Type B pancreatic cell (in vitro differentiated cells): ENCODE measurements around the gene ELOVL5. TPM values are rescaled to one million over a fixed set of nuclear protein-coding genes. Genes with fewer than 3 reads are reported as not detected.
A peak's percentile ranks its signal among the peaks of the same experiment; 100 is the strongest.

Experiments
- DNase-seq: peaks from one replicate; pipeline ENCODE4 v3.0.0; 2021; ENCODE audit warnings: mixed read lengths; ENCODE audit not compliant: unreplicated experiment; ENCODE audit errors: extremely low spot score
- H3K27ac Mint-ChIP-seq: 2 replicates; pipeline ENCODE4 v1.8.0; 2021; ENCODE audit warnings: mild to moderate bottlenecking, mixed read lengths
- H3K27me3 Mint-ChIP-seq: 2 replicates; pipeline ENCODE4 v1.8.0; 2021; ENCODE audit warnings: mixed read lengths
- H3K36me3 Mint-ChIP-seq: 2 replicates; pipeline ENCODE4 v1.8.0; 2021; ENCODE audit warnings: mixed read lengths
- H3K4me1 Mint-ChIP-seq: one replicate; pipeline ENCODE4 v1.8.0; 2021; ENCODE audit warnings: mixed read lengths; ENCODE audit not compliant: unreplicated experiment
- H3K4me3 Mint-ChIP-seq: 2 replicates; pipeline ENCODE4 v1.8.0; 2021; ENCODE audit warnings: mild to moderate bottlenecking, mixed read lengths
- H3K9me3 Mint-ChIP-seq: 2 replicates; pipeline ENCODE4 v1.8.0; 2021; ENCODE audit warnings: mixed read lengths
- total RNA-seq: library from RNA; stranded (reverse); gene quantifications from 2 replicates; pipeline ENCODE4 v1.2.1, GENCODE V29; 2021; ENCODE audit warnings: low replicate concordance
- TF ChIP-seq, protein P1 (sequence below): fragments of 200-600 bp; sonication (generic); conservative IDR thresholded peaks from 2 replicates; pipeline ENCODE4 v1.5.0; 2021; ENCODE audit warnings: antibody characterized with exemption, mild to moderate bottlenecking

ELOVL5 gene
- total RNA-seq, 1 donor from 2014 or later = 103 TPM

DNA sequence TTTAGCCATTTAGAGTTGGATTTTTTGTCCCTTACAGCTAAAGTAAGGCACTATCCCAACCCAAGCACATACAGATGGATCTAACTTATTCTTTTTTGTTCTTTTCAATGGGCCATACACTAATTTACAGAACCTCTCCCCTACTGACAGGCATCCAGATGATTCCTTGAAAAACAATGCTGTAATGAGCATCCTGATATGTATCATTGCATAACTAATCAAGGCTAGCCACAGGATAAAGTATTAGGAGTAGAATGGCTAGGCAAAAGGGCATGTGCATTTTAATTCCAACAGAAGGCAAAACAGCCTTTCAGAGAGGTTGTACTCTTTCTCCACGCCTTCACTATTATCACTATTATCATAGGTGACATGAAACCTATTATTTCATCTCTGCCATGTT is 54.1 kb downstream of the ELOVL5 start:
- Mint-ChIP-seq H3K4me3 (no peak overlapping the region), H3K4me1 (peaks cover 25% of the 10 kb centered on the region)

DNA sequence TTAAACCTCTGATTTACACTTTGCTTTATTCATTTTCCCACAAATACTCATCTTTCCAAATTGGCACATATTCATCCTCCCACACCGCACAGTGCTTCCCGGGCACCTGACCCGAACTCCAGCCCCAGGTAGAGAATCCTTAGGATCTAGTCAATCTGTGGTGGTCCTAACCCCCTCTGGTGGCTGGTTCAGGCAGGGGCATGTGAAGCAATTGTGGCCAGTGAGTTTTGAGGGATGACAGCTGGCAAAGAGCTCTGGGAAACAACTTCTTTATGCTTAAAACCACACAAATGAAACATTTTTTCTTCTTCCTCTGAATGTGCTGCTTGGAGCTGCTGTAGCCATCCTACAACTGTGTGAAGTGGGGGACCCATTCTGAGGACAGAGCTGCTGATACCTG is 54.7 kb downstream of the ELOVL5 start:
- H3K9me3 Mint-ChIP-seq = no peaks in the 10 kb centered on the region
- H3K27ac Mint-ChIP-seq = peak overlapping the region; percentile 79
- TF ChIP-seq, protein P1, sequence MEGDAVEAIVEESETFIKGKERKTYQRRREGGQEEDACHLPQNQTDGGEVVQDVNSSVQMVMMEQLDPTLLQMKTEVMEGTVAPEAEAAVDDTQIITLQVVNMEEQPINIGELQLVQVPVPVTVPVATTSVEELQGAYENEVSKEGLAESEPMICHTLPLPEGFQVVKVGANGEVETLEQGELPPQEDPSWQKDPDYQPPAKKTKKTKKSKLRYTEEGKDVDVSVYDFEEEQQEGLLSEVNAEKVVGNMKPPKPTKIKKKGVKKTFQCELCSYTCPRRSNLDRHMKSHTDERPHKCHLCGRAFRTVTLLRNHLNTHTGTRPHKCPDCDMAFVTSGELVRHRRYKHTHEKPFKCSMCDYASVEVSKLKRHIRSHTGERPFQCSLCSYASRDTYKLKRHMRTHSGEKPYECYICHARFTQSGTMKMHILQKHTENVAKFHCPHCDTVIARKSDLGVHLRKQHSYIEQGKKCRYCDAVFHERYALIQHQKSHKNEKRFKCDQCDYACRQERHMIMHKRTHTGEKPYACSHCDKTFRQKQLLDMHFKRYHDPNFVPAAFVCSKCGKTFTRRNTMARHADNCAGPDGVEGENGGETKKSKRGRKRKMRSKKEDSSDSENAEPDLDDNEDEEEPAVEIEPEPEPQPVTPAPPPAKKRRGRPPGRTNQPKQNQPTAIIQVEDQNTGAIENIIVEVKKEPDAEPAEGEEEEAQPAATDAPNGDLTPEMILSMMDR = peak; percentile 82
- peak overlapping the region; percentile 40 for H3K4me3 Mint-ChIP-seq
- H3K27me3 Mint-ChIP-seq = no peaks in the 10 kb centered on the region
- no peak for DNase-seq
- peaks cover 20% of the 10 kb centered on the region for H3K4me1 Mint-ChIP-seq
- peaks cover 25% of the 10 kb centered on the region for H3K36me3 Mint-ChIP-seq

More for the DNA sequence above, 54.1 kb downstream of the ELOVL5 start:
- peaks cover 25% of the 10 kb centered on the region for H3K36me3 Mint-ChIP-seq
- no peak for DNase-seq
- TF ChIP-seq, protein P1 = no peak
- no peaks in the 10 kb centered on the region for H3K27me3 Mint-ChIP-seq
- H3K9me3 Mint-ChIP-seq = no peaks in the 10 kb centered on the region
- no peak overlapping the region for H3K27ac Mint-ChIP-seq

DNA sequence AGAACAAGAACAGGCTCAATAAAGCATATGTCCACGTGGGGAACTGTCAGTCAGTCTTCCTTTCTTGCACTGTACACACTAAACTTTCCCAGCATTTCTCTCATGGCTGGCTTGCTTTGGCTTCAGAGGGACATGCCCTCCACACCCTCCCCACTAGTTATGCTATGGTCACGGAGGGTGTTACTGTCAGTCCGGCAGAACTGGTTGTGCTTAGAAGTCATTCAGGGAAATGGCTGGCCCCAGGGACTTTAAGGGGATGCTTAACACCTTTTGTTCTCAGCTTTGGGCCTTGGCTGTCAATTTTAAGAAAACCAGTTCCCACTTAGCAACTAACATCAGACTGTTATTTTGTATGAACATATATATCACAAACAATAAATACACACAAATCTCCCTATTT is 55.1 kb downstream of the ELOVL5 start:
- Mint-ChIP-seq H3K27me3 (no peaks in the 10 kb centered on the region), H3K4me1 (peaks cover 17% of the 10 kb centered on the region), H3K36me3 (peaks cover 25% of the 10 kb centered on the region), H3K4me3 (peak overlapping the region; percentile 19), H3K27ac (peak overlapping the region; percentile 79), H3K9me3 (no peaks in the 10 kb centered on the region)
- TF ChIP-seq, protein P1 = no peak
- DNase-seq = no peak

DNA sequence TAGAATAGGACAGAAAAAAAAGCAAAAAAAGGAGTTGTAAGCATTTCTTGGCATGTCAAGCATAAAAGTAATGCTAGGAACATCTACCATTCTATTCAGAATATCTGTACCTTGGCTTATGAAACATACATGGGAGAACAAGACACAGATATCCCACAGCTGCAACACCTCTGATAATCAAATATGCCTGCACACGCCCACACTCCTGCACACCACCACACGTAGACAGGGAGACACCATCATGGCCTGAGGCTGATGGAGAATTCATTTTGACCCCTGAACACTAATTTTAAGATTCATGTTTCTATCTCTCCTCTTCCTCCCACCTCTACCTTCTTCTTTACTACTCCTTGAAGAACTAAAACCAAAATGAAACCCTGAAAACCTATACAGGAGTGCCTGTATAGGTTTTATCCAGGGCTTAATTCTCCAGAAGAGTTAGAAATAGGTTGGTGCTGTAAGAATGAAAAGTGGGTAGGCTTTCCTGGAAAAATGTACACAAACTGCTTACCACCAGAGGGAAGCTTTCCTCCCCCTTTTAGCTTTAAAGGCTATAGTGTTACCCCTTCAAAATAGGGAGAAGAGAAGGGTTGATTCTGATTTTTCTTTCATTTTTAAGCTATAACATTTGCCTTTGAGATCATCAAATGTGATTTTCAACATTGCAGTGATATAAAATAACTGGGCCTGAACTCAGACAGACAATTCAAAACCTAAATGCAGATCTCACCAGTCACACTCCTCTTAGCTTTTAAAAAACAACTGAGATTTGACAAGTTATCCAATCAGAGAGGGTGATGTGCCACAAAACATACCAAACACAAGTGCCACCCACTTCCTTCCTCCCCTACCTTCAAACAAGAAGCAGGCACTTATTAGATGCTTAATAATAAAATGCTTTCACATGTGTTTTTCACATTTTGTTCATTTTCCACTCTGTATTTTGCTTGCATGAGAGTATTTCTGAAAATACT is 57.9 kb downstream of the ELOVL5 start:
- H3K4me1 Mint-ChIP-seq = peaks cover 19% of the 10 kb centered on the region
- no peak for DNase-seq
- TF ChIP-seq, protein P1 = no peak
- peaks cover 35% of the 10 kb centered on the region for H3K36me3 Mint-ChIP-seq
- no peak overlapping the region for H3K4me3 Mint-ChIP-seq
- no peak overlapping the region for H3K27ac Mint-ChIP-seq
- H3K27me3 Mint-ChIP-seq = no peaks in the 10 kb centered on the region
- no peaks in the 10 kb centered on the region for H3K9me3 Mint-ChIP-seq

DNA sequence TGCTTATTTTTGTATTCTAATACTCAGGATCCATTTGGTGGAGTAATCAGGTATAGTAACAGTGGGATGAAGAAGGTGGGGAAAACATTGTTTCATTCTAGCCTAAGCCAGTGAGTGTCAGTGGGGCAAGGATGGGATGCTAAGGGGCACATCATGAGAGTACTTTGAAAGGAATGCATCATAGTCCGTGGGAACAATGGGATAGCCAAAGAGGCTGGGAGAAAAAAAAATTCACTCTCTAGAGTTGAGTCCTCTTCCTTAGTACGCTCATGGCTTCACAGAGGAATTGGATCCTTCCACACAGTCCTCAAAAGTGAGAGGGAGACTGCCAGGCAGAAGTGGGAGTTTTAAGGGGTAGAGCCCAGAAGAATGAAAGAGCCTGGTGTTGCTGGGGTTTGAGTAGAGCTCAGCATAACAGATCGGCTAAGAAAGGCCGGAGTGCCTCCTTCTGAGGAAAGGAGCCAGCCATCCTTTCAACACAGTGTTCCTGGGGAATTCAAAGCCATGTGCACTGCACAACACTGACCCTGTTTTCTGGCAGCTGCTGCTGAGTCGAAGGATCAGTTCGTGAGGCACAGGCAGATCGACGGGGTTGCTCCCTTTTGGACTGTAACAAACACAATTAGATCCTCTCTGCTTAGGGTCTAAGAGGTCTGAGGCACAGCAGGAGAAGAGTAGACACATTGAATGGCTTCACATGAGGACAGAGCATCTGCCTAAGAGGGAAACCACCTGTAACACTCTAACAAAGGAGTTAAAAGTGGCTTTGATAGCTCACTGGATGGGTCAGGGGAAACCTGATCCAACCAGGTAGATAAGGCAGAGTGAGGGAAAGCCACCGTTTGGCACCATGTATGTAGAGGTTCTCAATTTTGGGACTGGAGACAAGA is 61.2 kb downstream of the ELOVL5 start:
- peaks cover 15% of the 10 kb centered on the region for H3K4me1 Mint-ChIP-seq
- H3K36me3 Mint-ChIP-seq = peaks cover 33% of the 10 kb centered on the region
- no peaks in the 10 kb centered on the region for H3K9me3 Mint-ChIP-seq
- H3K27me3 Mint-ChIP-seq = no peaks in the 10 kb centered on the region
- peak overlapping the region; percentile 3 for H3K27ac Mint-ChIP-seq
- TF ChIP-seq, protein P1 = no peak
- DNase-seq = no peak
- no peak overlapping the region for H3K4me3 Mint-ChIP-seq
